Endodermal cell (in vitro differentiated cells): ENCODE results near the gene KIF16B. TPM values are rescaled to one million over a fixed set of nuclear protein-coding genes. Genes with fewer than 3 reads are reported as not detected.
A peak's percentile ranks its signal among the peaks of the same experiment; 100 is the strongest.

Experiments used
- DNase-seq: peaks from one replicate; pipeline ENCODE4 v3.0.0-alpha.2; 2017
- H3K27ac ChIP-seq: 2 replicates; pipeline ENCODE4 v1.5.1; 2013; ENCODE audit warnings: mild to moderate bottlenecking, low read depth, low read length, moderate library complexity
- H3K27me3 ChIP-seq: 2 replicates; pipeline ENCODE4 v1.6.1; 2013; ENCODE audit warnings: mild to moderate bottlenecking, low read length, moderate library complexity; ENCODE audit not compliant: insufficient read depth, control insufficient read depth, poor library complexity, severe bottlenecking
- H3K36me3 ChIP-seq: 2 replicates; pipeline ENCODE4 v1.7.0; 2013; ENCODE audit warnings: mild to moderate bottlenecking, low read length, moderate library complexity; ENCODE audit not compliant: control insufficient read depth, insufficient read depth
- H3K4me1 ChIP-seq: one replicate; pipeline ENCODE4 v1.7.0; 2013; ENCODE audit warnings: low read length; ENCODE audit not compliant: control insufficient read depth, insufficient read depth
- H3K4me3 ChIP-seq: 2 replicates; pipeline ENCODE4 v1.5.1; 2013; ENCODE audit warnings: mild to moderate bottlenecking, low read length, moderate library complexity
- H3K9ac ChIP-seq: 2 replicates; pipeline ENCODE4 v1.6.1; 2013; ENCODE audit warnings: mild to moderate bottlenecking, low read length, moderate library complexity; ENCODE audit not compliant: poor library complexity, severe bottlenecking; ENCODE audit errors: extremely low read depth
- H3K9me3 ChIP-seq: 2 replicates; pipeline ENCODE4 v1.6.1; 2013; ENCODE audit warnings: mild to moderate bottlenecking, low read length, moderate library complexity; ENCODE audit not compliant: control insufficient read depth
- H3K27ac Mint-ChIP-seq: 2 replicates; pipeline ENCODE4 v1.8.0; 2020; ENCODE audit warnings: mixed read lengths
- H3K27me3 Mint-ChIP-seq: 2 replicates; pipeline ENCODE4 v1.8.0; 2021; ENCODE audit warnings: mild to moderate bottlenecking, mixed read lengths; ENCODE audit not compliant: insufficient read depth
- H3K36me3 Mint-ChIP-seq: 2 replicates; pipeline ENCODE4 v1.8.0; 2020; ENCODE audit warnings: low read depth, mixed read lengths
- H3K4me1 Mint-ChIP-seq: 2 replicates; pipeline ENCODE4 v1.8.0; 2020; ENCODE audit warnings: mixed read lengths
- H3K4me3 Mint-ChIP-seq: 2 replicates; pipeline ENCODE4 v1.8.0; 2020; ENCODE audit warnings: mild to moderate bottlenecking, moderate library complexity, mixed read lengths
- H3K9me3 Mint-ChIP-seq: 2 replicates; pipeline ENCODE4 v1.8.0; 2020; ENCODE audit warnings: mild to moderate bottlenecking, mixed read lengths
- CTCF ChIP-seq: fragments of 200-600 bp; sonication (generic); conservative IDR thresholded peaks from 2 replicates; pipeline ENCODE4 v1.5.0; 2021; ENCODE audit warnings: antibody characterized with exemption, mild to moderate bottlenecking
- WGBS, 2 experiments: methylation state at CpG; one replicate each; pipeline versions ENCODE4 v1.1.5 to v1.1.7; 2013; ENCODE audit warnings: missing lambda C conversion rate in 2 of 2, mixed read lengths in 1 of 2; ENCODE audit not compliant: insufficient coverage in 1 of 2, insufficient read length in 1 of 2; 5-methylcytosine and 5-hydroxymethylcytosine counted together
- total RNA-seq, 2 donors: library from RNA; stranded (reverse); fragmentation: NEBNext Ultra II Directional in 1 of 2; extraction: Animal tissue kit (Norgen Biotek cat#: 25700) in 1 of 2; gene quantifications; 2 replicates in 1 of 2; 3 replicates in 1 of 2; pipeline ENCODE4 v1.2.1, GENCODE V29; 2021

The KIF16B gene
- total RNA-seq, 2 donors from 2014 or later: 17.3 to 18.8 TPM

GRCh38 chr20:16245879-16246278 lies 327.4 kb downstream of the KIF16B start:
- TF ChIP-seq CTCF: no peak
- H3K4me1 ChIP-seq: peaks cover 4% of the 10 kb centered on the region
- Mint-ChIP-seq H3K4me3 (no peak overlapping the region), H3K36me3 (no peaks in the 10 kb centered on the region), H3K4me1 (peaks cover 4% of the 10 kb centered on the region), H3K9me3 (no peaks in the 10 kb centered on the region), H3K27ac (no peak overlapping the region), H3K27me3 (peaks cover 9% of the 10 kb centered on the region)
- no peak overlapping the region for H3K27ac ChIP-seq
- no peak overlapping the region for H3K9ac ChIP-seq
- peak; percentile 16 for DNase-seq
- no peaks in the 10 kb centered on the region for H3K36me3 ChIP-seq
- WGBS, 2 experiments: 89 to 92% methylated on average over 8 to 9 of the region's 9 CpGs
- H3K27me3 ChIP-seq: no peaks in the 10 kb centered on the region
- no peaks in the 10 kb centered on the region for H3K9me3 ChIP-seq
- no peak overlapping the region for H3K4me3 ChIP-seq

GRCh38 chr20:16244892-16245291 lies 328.4 kb downstream of the KIF16B start:
- Mint-ChIP-seq H3K27ac (no peak overlapping the region), H3K9me3 (no peaks in the 10 kb centered on the region), H3K4me1 (peaks cover 4% of the 10 kb centered on the region), H3K27me3 (peaks cover 9% of the 10 kb centered on the region), H3K4me3 (no peak overlapping the region), H3K36me3 (no peaks in the 10 kb centered on the region)
- WGBS, 2 experiments: 96 to 97% methylated on average over 4 to 5 of the region's 5 CpGs
- Histone ChIP-seq H3K4me1 (peaks cover 4% of the 10 kb centered on the region), H3K27me3 (no peaks in the 10 kb centered on the region), H3K9me3 (peaks cover 9% of the 10 kb centered on the region), H3K36me3 (no peaks in the 10 kb centered on the region), H3K4me3 (no peak overlapping the region), H3K9ac (no peak overlapping the region), H3K27ac (no peak overlapping the region)
- TF ChIP-seq CTCF: no peak
- DNase-seq: peak; percentile 14

GRCh38 chr20:16243470-16243869 lies 329.8 kb downstream of the KIF16B start:
- Histone ChIP-seq H3K27ac (no peak overlapping the region), H3K36me3 (no peaks in the 10 kb centered on the region), H3K27me3 (no peaks in the 10 kb centered on the region), H3K4me1 (peaks cover 4% of the 10 kb centered on the region), H3K9ac (no peak overlapping the region), H3K4me3 (no peak overlapping the region), H3K9me3 (peaks cover 19% of the 10 kb centered on the region)
- peak; percentile 40 for DNase-seq
- H3K9me3 Mint-ChIP-seq: peaks cover 10% of the 10 kb centered on the region
- TF ChIP-seq CTCF: peak; percentile 14
- H3K4me3 Mint-ChIP-seq: no peak overlapping the region
- H3K27ac Mint-ChIP-seq: no peak overlapping the region
- 86 to 87% methylated on average over 4 of the region's 4 CpGs for WGBS, 2 experiments
- peaks cover 9% of the 10 kb centered on the region for H3K27me3 Mint-ChIP-seq
- H3K36me3 Mint-ChIP-seq: no peaks in the 10 kb centered on the region
- H3K4me1 Mint-ChIP-seq: peaks cover 4% of the 10 kb centered on the region
